ENCODE results near the gene GIMAP1.
"Not testable (repeated sequence)": the region's sequence is repeated elsewhere in the genome, so short reads cannot be mapped to it uniquely, and the experiment has no call there.

The GIMAP1 gene

DNA sequence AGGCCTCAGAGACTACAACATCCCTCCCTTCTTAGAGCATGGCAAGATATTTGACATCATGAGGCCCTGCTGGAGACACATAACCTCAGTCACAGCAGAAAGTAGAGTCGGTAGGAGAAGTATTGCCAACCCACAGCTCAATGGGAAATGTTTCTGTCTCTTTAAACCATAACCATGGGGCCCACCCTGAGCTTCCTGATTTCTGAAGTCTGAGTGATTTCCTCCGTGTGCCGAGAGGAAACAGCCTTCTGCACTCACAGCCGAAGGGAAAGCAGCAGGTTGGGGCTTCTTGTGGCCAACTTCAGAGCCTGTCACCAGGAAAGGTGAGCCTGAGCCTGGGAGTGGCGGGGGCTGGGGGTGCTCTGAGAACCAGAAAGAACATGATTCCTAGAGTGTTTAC is at the start of gene GIMAP1:
TSS of gene GIMAP1 (plus strand) at position 246 of the 400 bp plus-strand sequence. CDS start 2,435 bp downstream, outside the sequence.
- peak; percentile 58 for DNase-seq (ENCODE audit: low read depth)

GRCh38 chr7:150668472-150668911 is 47.9 kb upstream of the GIMAP1 start:
- no peak for DNase-seq (ENCODE audit: low read depth)

- no peak for DNase-seq (ENCODE audit: low read depth)
Observed at GRCh38 chr7:150668977-150669376, 47.4 kb upstream of the GIMAP1 start.

- not testable (repeated sequence) for DNase-seq (ENCODE audit: low read depth)
Observed at GRCh38 chr7:150671798-150672585, 44.4 kb upstream of the GIMAP1 start.

DNA sequence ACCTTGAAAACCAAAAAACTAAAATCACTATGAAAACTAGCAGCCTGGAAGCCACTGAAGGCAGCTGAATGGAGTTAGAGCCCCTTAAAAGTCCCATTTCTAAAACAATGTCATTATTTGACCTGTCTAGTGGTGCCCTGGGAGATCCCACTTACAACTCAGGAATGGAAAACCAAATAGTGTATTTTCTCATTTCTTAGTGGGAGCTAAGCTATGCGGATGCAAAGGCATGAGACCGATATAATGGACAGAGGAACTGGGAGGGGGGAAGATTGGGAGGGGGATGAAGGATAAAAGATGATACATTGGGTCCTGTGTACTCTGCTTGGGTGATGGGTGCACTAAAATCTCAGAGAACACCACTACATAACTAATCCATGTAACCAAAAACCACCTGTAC is 40.7 kb upstream of the GIMAP1 start:
- DNase-seq (ENCODE audit: low read depth): no peak

GRCh38 chr7:150676276-150676675 is 40.1 kb upstream of the GIMAP1 start:
- not testable (repeated sequence) for DNase-seq (ENCODE audit: low read depth)

DNA sequence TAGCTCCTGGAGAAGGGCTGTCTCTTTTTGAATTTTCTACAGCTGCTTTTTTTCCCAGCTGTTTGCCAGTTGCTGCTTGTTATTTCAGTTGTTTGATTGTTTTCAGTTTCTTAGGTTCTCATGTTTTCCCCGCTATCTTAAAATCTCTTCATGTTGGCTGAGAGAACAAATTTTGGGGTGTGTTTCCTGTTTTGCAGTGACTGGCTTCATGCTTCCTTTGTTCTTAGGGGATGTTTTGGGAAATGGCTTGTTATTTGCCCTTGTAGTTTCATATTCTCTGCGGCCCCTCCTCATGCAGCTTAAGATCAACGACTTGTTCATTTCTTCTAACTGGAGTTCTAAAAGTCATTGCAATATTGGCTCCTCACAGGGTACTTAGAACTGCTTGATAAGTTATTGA is 39.6 kb upstream of the GIMAP1 start:
- not testable (repeated sequence) for DNase-seq (ENCODE audit: low read depth)

GRCh38 chr7:150678601-150679000 is 37.8 kb upstream of the GIMAP1 start:
- DNase-seq (ENCODE audit: low read depth): not testable (repeated sequence)

DNA sequence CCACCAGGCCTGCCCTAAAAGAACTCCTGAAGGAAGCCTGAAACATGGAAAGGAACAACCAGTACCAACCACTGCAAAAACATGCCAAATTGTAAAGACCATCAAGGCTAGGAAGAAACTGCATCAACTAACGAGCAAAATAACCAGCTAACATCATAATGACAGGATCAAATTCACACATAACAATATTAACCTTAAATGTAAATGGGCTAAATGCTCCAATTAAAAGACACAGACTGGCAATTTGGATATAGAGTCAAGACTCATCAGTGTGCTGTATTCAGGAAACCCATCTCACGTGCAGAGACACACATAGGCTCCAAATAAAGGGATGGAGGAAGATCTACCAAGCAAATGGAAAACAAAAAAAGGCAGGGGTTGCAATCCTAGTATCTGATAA is 36.0 kb upstream of the GIMAP1 start:
- DNase-seq (ENCODE audit: low read depth): not testable (repeated sequence)

GRCh38 chr7:150685219-150686029 is 31.0 kb upstream of the GIMAP1 start, which contains the start of gene GIMAP2:
TSS of gene GIMAP2 (plus strand) at chr7:150685706. CDS start at chr7:150687060, 1,354 bp downstream.
- no peak for DNase-seq (ENCODE audit: low read depth)

- no peak for DNase-seq (ENCODE audit: low read depth)
Observed at GRCh38 chr7:150686030-150686631, 30.3 kb upstream of the GIMAP1 start.

- DNase-seq (ENCODE audit: low read depth): no peak
Observed at GRCh38 chr7:150688630-150689029, 27.8 kb upstream of the GIMAP1 start.

DNA sequence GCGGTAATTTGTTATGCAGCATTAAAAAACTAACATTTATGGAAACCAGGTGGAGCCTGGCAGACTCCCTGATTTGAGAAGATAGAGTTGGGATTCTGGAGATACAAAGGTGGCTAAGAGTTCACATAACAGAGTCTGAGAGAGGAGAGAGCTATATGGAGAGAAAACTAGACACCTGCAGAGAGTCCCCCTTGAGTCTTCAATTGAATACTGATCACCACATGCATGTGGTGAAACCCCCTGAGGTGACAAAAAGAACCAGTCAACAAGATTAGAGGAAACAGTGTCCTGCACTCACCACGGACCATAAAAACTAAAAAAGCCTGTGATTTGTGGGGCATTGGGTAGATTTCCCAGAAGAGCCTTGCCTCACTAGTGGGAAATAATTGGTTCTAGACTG is 20.8 kb upstream of the GIMAP1 start:
- DNase-seq (ENCODE audit: low read depth): no peak

DNA sequence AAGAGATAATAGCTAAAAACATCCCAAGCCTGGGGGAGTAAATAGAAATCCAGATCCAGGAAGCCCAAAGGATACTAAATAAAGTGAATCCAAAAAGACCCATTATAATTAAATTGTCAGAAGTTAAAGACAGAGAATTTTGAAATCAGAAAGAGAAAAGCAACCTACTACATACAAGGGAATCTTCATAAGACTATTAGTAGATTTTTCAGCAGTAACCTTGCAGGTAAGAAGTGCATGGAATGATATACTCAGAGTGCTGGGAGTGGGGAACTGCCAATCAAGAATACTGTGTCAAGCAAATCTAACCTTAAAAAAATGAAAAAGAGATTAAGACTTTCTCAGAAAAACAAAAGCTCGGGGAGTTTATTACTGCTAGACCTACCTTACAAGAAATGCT is 13.2 kb upstream of the GIMAP1 start:
- DNase-seq (ENCODE audit: low read depth): no peak

DNA sequence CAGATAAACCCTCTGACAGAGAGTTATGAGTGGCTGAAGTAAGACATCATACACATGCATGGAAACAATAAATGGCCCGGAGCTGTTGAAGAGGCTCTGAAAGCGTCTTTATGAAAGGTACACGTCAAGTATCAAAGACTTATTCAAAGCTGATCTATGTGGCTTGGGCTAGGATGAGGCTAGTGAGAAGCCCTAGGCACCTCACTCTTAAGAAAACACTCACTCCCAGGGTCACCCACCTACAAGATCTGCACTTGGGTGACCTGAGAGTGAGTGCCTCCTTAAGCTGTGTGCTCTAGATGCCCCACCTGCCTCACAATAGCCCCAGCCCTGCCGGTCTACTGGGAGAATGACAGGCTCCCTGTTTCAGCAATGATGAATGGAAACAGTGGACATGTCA is 1.1 kb upstream of the GIMAP1 start:
- no peak for DNase-seq (ENCODE audit: low read depth)

DNA sequence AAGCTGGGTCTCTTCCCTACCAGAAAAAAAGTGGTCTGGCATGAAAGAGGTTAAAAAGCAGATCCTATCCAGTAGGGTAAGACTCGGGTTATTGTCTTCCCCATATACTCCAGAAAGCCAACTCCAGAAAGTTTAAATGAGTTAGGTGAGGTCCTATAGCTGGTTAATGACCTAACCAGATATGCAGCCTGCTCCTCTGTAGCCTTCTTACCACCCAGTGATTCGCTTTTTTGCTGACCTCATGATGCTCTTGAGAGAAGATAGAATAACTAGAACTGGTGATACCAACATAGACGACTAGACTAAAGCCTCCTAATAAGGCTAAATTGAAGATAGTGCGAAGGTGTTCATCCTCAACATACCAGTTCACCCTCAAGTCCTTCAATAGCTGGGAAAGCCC is 675 bp upstream of the GIMAP1 start:
- DNase-seq (ENCODE audit: low read depth): no peak

DNA sequence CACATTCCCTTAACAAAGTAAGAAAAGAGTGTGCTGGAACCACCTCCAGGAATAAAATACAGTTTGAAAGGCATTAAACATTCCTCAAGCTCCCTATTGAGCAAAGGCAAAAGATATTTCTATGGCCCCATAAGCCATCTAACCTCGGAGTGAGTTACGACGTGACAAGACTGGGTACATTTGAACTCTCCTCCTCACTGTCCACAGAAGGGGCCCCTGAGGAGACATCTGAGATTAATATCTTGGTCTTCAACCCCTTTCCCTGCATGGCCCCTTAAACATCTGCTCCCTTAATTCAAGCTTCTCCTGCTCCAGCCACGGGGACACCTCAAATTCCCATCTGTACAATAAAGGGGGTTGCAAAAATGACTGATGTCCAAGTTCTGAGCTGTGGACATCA is 526 bp downstream of the GIMAP1 start:
- no peak for DNase-seq (ENCODE audit: low read depth)

GRCh38 chr7:150717814-150718420 is 1.5 kb downstream of the GIMAP1 start:
- DNase-seq (ENCODE audit: low read depth): no peak

- no peak for DNase-seq (ENCODE audit: low read depth)
Observed at GRCh38 chr7:150719436-150719835, 3.0 kb downstream of the GIMAP1 start.

DNA sequence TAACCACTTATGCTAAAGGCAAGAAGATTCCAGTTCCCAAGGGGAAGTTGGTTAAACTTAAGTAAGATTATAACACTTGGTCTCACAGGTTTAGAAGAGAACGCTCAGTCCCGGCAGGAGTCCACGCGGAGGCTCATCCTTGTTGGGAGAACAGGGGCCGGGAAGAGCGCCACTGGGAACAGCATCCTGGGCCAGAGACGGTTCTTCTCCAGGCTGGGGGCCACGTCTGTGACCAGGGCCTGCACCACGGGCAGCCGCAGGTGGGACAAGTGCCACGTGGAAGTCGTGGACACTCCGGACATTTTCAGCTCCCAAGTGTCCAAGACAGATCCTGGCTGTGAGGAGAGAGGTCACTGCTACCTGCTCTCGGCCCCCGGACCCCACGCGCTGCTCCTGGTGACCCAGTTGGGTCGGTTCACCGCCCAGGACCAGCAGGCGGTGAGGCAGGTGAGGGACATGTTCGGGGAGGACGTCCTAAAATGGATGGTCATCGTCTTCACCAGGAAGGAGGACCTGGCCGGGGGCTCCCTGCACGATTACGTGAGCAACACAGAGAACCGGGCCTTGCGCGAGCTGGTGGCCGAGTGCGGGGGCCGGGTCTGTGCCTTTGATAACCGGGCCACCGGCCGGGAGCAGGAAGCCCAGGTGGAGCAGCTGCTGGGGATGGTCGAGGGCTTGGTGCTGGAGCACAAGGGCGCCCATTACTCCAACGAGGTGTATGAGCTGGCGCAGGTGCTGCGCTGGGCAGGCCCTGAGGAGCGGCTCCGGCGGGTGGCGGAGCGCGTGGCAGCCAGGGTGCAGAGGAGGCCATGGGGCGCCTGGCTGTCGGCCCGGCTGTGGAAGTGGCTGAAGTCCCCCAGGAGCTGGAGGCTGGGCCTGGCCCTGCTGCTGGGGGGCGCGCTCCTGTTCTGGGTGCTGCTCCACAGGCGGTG is 3.8 kb downstream of the GIMAP1 start:
- DNase-seq (ENCODE audit: low read depth): no peak

GRCh38 chr7:150721970-150722373 is 5.6 kb downstream of the GIMAP1 start:
- no peak for DNase-seq (ENCODE audit: low read depth)

Measured in activated T-cell treated with anti-CD3 and anti-CD28 coated beads for 1 hour (primary cell).